Ovary (tissue), 9 donors: ENCODE data around the gene CPNE6. TPM values are rescaled to one million over a fixed set of nuclear protein-coding genes. Genes with fewer than 3 reads are reported as not detected.
"Not testable (repeated sequence)": the region's sequence is repeated elsewhere in the genome, so short reads cannot be mapped to it uniquely, and the experiment has no call there.

Source experiments
- DNase-seq, 5 donors: peaks; one replicate each; pipeline ENCODE4 v3.0.0-alpha.2; 2019 to 2020
- H3K27ac ChIP-seq, 2 donors: fragments of 200-600 bp; one replicate each; pipeline versions ENCODE4 v1.5.1 to v1.8.0; 2019 to 2022
- H3K27me3 ChIP-seq: fragments of 200-600 bp; one replicate; pipeline ENCODE4 v1.8.0; 2022
- H3K36me3 ChIP-seq: fragments of 200-600 bp; sonication (generic); one replicate; pipeline ENCODE4 v1.5.1; 2019
- H3K4me1 ChIP-seq: one replicate; pipeline ENCODE4 v1.8.1; 2013; ENCODE audit warnings: mild to moderate bottlenecking, moderate library complexity; ENCODE audit not compliant: insufficient read depth
- H3K4me3 ChIP-seq: fragments of 200-600 bp; sonication (generic); one replicate; pipeline ENCODE4 v1.5.1; 2017
- H3K9me3 ChIP-seq, 2 donors: fragments of 200-600 bp in 1 of 2; sonication (generic) in 1 of 2; one replicate each; pipeline versions ENCODE4 v1.5.1 to v1.8.1; 2013 to 2019; ENCODE audit warnings: mild to moderate bottlenecking in 1 of 2, moderate library complexity in 1 of 2
- CTCF ChIP-seq, 3 donors: fragments of 450-650 bp in 2 of 3; fragments of 200-600 bp in 1 of 3; IDR thresholded peaks; one replicate each; pipeline versions ENCODE4 v1.5.1 to v1.8.0; 2016 to 2022; ENCODE audit warnings: antibody characterized with exemption in 3 of 3, mild to moderate bottlenecking in 1 of 3
- EP300 ChIP-seq: sonication (generic); formaldehyde crosslinking; IDR thresholded peaks from one replicate; pipeline ENCODE4 v1.6.1; 2017; ENCODE audit warnings: antibody characterized with exemption
- POLR2A ChIP-seq: fragments of 450-650 bp; IDR thresholded peaks from one replicate; pipeline ENCODE4 v1.6.1; 2017; ENCODE audit warnings: antibody characterized with exemption, mild to moderate bottlenecking, moderate library complexity
- WGBS, 3 donors: extraction: QIAGEN DNeasy Blood & Tissue Kit in 1 of 3; methylation state at CpG; one replicate each; pipeline versions ENCODE4 v1.1.5 to v1.1.7; 2013 to 2017; 5-methylcytosine and 5-hydroxymethylcytosine counted together
- intact Hi-C, 4 donors: fragments of 100-400 bp; cut with DNase I; formaldehyde crosslinking; loops; one replicate each; pipeline versions ENCODE4 v1.11.0 to v1.15.1; 2022 to 2023
- polyA plus RNA-seq, 2 donors: library from polyadenylated mRNA; stranded (reverse); fragments of 200-250 nt in 1 of 2; fragments of 350-450 nt in 1 of 2; fragmentation: Illumina TruSeq in 1 of 2; extraction: RNeasy Lipid Tissue Mini Kit (QIAGEN cat#74804) in 1 of 2; gene quantifications; one replicate each; pipeline ENCODE4 v1.2.3, GENCODE V29; 2013 to 2014
- total RNA-seq, 7 donors: library from RNA; depleted of rRNA in 2 of 7; stranded (reverse); fragments of >200 nt in 2 of 7; fragmentation: NEBNext Ultra II Directional in 3 of 7; extraction: Animal tissue kit (Norgen Biotek cat#: 25700) in 3 of 7; gene quantifications; one replicate each; pipeline versions ENCODE4 v1.1.0 to v1.2.4, GENCODE V29; 2016 to 2023
- donor health status: DM: no; HTN: no; CAD: no; lungs with moderate emphysema.
- donor health status: DM: no; HTN: no; CAD: no.
- donor health status: Bipolar disorder and iron deficiency.
- donor health status: DM: yes; HTN: yes; CAD: no.
- donor health status: DM: no; HTN: no; CAD: no.
- donor health status: DM: yes; HTN: yes; CAD: no.

CPNE6 gene
- total and polyA plus RNA-seq, 9 donors, result 0.08 to 0.71 (median 0.55) TPM; not detected in 6

DNA sequence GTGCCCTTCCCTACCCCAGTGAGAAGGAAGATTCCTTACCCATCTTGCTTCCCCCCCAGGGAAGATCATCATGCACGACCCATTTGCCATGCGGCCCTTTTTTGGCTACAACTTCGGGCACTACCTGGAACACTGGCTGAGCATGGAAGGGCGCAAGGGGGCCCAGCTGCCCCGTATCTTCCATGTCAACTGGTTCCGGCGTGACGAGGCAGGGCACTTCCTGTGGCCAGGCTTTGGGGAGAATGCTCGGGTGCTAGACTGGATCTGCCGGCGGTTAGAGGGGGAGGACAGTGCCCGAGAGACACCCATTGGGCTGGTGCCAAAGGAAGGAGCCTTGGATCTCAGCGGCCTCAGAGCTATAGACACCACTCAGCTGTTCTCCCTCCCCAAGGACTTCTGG lies 32.1 kb downstream of the CPNE6 start:
- no peak for TF ChIP-seq CTCF (IDR thresholded peaks at IDR 0.05)
- no peak for TF ChIP-seq POLR2A
- TF ChIP-seq EP300, result no peak
- H3K9me3 ChIP-seq, result no peaks in the 10 kb centered on the region
- intact Hi-C loops, result loop anchor here in 3 of 4 donors (5.0 to 10.0 kb wide), 2 partner anchors 41 to 49 kb away; partner anchors contain the start of gene CARMIL3 (in 2 of the 3)
- no peaks in the 10 kb centered on the region for H3K27me3 ChIP-seq
- H3K4me1 ChIP-seq, result no peaks in the 10 kb centered on the region
- no peaks in the 10 kb centered on the region for H3K36me3 ChIP-seq
- DNase-seq, result peak in 1 of 5 donors; percentile 20
- no peak overlapping the region for H3K27ac ChIP-seq
- WGBS, 3 donors, result 87 to 91% (median 89%) methylated on average over 13 of the region's 13 CpGs
- no peak overlapping the region for H3K4me3 ChIP-seq

GRCh38 chr14:24105609-24106239 lies 34.4 kb downstream of the CPNE6 start:
- 89 to 91% (median 90%) methylated on average over 8 of the region's 8 CpGs for WGBS, 3 donors
- H3K9me3 ChIP-seq, H3K27ac ChIP-seq, H3K4me1 ChIP-seq, H3K27me3 ChIP-seq, H3K36me3 ChIP-seq, H3K4me3 ChIP-seq: not testable (repeated sequence)
- peak in 1 of 5 donors; percentile 7 for DNase-seq
- intact Hi-C loops, result loop anchor here in 2 of 4 donors (10.0 kb wide), 1 partner anchor 51 kb away; the partner anchor contains the start of gene CARMIL3 (in 2 of the 2)

GRCh38 chr14:24106672-24107271 lies 35.4 kb downstream of the CPNE6 start:
- Histone ChIP-seq H3K4me1 (no peaks in the 10 kb centered on the region), H3K27me3 (no peaks in the 10 kb centered on the region), H3K9me3 (no peaks in the 10 kb centered on the region), H3K27ac (no peak overlapping the region), H3K4me3 (no peak overlapping the region), H3K36me3 (no peaks in the 10 kb centered on the region)
- TF ChIP-seq CTCF (IDR thresholded peaks at IDR 0.05), result no peak
- TF ChIP-seq EP300, result no peak
- no peak for TF ChIP-seq POLR2A
- intact Hi-C loops, result loop anchor here in 2 of 4 donors (10.0 kb wide), 1 partner anchor 52 kb away; the partner anchor contains the start of gene CARMIL3 (in 2 of the 2)
- no peak for DNase-seq
- whole genome bisulfite sequencing, 3 donors, result 86 to 88% (median 88%) methylated on average over 4 of the region's 4 CpGs

DNA sequence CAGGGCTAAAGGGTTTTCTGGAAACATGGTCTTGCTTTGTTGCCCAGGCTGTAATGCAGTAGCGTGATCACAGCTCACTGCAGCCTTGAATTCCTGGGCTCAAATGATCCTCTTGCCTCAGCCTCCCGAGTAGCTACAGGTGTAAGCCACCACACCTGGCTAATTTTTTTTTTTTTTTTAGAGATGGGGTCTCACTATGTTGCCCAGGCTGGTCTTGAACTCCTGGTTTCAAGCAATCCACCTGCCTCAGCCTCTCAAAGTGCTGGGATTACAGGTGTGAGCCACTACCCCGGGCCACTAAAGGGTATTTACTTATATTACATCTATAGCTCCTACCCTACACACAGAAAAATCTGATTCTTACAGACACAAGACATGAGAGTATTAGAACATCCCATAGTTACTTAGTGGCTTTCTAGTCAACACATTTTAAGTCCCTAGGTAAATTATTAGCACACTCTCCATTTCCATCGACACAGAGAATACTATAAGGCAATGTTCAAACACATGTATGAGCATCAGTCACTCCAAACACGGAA lies 37.0 kb downstream of the CPNE6 start:
- intact Hi-C loops, result loop anchor here in 2 of 4 donors (10.0 kb wide), 1 partner anchor 54 kb away; the partner anchor contains the start of gene CARMIL3 (in 2 of the 2)
- no peak for TF ChIP-seq EP300
- no peak for TF ChIP-seq CTCF (IDR thresholded peaks at IDR 0.05)
- no peak for TF ChIP-seq POLR2A
- no peak overlapping the region for H3K4me3 ChIP-seq
- no peak overlapping the region for H3K27ac ChIP-seq
- H3K36me3 ChIP-seq, result no peaks in the 10 kb centered on the region
- WGBS, 3 donors, result 44 to 51% (median 50%) methylated on average over 5 of the region's 5 CpGs
- H3K27me3 ChIP-seq, result no peaks in the 10 kb centered on the region
- no peaks in the 10 kb centered on the region for H3K9me3 ChIP-seq
- no peaks in the 10 kb centered on the region for H3K4me1 ChIP-seq
- DNase-seq, result peak in 1 of 5 donors; percentile 7
